LNCaP clone FGC (cell line): ENCODE results near the gene PUM2.

Experiments
- DNase-seq: peaks from one replicate; pipeline ENCODE4 v3.0.0-alpha.2; 2011; ENCODE audit warnings: low read depth
- H3K4me3 ChIP-seq: 2 replicates; pipeline ENCODE4 v1.5.1; 2011; ENCODE audit warnings: mild to moderate bottlenecking, low read depth, low read length, control low read depth
- TF ChIP-seq, protein P1 (sequence below): IDR thresholded peaks from 2 replicates; pipeline ENCODE4 v1.5.1; 2012; ENCODE audit warnings: mild to moderate bottlenecking; ENCODE audit not compliant: control insufficient read depth, insufficient read depth; ENCODE audit errors: extremely low read depth

PUM2 gene

GRCh38 chr2:20203072-20203471 lies 147.6 kb downstream of the PUM2 start:
- DNase-seq: no peak
- TF ChIP-seq, protein P1, sequence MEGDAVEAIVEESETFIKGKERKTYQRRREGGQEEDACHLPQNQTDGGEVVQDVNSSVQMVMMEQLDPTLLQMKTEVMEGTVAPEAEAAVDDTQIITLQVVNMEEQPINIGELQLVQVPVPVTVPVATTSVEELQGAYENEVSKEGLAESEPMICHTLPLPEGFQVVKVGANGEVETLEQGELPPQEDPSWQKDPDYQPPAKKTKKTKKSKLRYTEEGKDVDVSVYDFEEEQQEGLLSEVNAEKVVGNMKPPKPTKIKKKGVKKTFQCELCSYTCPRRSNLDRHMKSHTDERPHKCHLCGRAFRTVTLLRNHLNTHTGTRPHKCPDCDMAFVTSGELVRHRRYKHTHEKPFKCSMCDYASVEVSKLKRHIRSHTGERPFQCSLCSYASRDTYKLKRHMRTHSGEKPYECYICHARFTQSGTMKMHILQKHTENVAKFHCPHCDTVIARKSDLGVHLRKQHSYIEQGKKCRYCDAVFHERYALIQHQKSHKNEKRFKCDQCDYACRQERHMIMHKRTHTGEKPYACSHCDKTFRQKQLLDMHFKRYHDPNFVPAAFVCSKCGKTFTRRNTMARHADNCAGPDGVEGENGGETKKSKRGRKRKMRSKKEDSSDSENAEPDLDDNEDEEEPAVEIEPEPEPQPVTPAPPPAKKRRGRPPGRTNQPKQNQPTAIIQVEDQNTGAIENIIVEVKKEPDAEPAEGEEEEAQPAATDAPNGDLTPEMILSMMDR: no peak
- no peak overlapping the region for H3K4me3 ChIP-seq

DNA sequence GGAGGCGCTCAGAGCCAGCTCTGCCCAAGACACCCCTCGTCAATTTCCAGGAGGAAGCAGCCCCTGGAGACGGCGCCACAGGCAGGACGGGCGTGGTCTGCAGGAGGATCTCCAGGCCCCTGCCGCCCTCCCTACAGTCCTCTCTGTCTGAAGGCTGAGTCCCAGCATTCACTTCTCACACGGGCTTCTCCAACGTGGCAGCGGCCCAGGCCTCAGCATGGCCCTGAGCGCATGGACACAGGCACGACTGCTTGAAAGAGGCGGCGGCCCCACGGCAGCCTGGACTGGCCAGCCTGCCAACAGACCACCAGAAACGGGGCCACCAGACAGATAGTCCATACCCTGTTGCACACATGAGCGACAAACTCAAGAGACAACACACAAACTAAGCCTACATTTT lies 149.0 kb downstream of the PUM2 start:
- no peak for DNase-seq
- no peak overlapping the region for H3K4me3 ChIP-seq
- TF ChIP-seq, protein P1: no peak

DNA sequence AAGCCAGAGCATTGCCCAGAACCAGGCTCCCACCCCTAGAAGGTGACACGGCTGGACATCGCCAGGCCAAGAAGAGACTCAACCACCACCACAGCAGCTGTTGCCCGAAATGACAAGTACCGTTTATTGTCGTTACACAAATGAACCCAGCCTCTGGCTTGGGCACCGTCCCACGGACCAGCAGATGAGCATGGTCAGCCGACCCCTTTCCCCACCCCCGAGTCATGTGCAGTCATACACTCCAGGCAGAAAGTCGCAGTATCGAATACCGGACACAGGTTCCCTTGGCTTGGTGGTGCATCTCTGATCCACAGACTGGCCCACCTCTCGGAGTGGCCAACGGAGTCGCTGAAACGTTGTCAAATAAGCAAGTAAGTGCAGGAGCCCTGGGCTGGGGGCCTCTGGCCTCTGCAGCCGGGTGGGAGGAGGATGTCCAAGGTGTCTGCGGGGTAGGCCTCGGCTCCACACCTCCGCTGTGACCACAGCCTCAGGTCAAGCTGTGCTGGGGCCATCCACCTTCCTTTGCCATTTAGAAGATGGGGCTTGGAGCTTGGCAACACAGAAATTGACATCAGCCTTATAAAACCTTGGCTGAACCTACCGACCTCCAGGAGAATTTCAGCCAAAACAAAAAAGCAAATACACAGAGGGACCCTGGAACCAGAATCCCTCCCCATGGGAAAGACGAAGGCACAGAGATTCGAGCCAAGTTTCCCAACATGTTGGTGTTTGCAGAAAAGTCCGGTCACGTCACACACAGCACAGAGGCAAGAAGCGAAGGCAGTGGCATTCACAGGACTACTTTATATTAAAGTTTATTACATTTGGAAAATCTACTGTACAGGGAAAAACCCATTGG lies 149.7 kb downstream of the PUM2 start:
- no peak overlapping the region for H3K4me3 ChIP-seq
- DNase-seq: no peak
- TF ChIP-seq, protein P1: no peak

DNA sequence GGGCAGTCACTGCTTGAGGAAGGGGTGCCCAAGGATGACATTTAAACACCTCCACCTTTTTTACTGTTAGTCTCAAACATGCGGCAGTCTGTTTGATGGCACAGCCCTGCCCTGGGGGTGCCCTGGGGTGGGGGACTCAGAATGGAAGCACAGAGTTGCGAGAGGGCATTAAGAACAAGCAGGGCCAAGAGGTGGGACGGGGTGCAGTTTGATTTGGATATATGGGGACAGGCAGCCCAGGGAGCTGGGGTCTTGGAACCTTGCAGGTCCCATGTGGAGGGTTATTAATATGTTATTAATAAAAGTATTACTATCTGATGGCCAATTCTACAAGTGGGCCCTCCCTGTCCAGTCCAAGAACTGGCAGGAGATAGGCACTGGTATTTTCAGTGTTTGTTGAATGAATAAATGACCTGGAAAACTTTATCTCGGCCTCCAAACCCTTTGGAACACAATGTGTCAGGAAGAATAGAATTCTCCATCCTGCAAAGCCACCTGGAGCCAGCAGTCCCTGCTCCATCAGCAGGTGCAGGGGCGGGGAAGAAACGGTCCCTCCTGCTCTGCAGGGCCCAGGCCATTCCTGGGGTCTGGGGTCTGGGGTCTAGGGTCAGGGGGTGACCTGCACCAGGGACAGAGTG lies 150.9 kb downstream of the PUM2 start:
- DNase-seq: no peak
- TF ChIP-seq, protein P1: no peak
- no peak overlapping the region for H3K4me3 ChIP-seq

- no peak overlapping the region for H3K4me3 ChIP-seq
- TF ChIP-seq, protein P1: no peak
- DNase-seq: no peak
These were observed 151.6 kb downstream of the PUM2 start for GRCh38 chr2:20198796-20199632.
